GM18517 (cell line): ENCODE results near the gene SLC25A39.
A peak's percentile ranks its signal among the peaks of the same experiment; 100 is the strongest.

Source experiments
- ATAC-seq: cut with Tn5 transposase; IDR thresholded peaks from one replicate; pipeline ENCODE4 v1.9.1; 2021; ENCODE audit warnings: mild to moderate bottlenecking, moderate library complexity; ENCODE audit not compliant: unreplicated experiment

The SLC25A39 gene

DNA sequence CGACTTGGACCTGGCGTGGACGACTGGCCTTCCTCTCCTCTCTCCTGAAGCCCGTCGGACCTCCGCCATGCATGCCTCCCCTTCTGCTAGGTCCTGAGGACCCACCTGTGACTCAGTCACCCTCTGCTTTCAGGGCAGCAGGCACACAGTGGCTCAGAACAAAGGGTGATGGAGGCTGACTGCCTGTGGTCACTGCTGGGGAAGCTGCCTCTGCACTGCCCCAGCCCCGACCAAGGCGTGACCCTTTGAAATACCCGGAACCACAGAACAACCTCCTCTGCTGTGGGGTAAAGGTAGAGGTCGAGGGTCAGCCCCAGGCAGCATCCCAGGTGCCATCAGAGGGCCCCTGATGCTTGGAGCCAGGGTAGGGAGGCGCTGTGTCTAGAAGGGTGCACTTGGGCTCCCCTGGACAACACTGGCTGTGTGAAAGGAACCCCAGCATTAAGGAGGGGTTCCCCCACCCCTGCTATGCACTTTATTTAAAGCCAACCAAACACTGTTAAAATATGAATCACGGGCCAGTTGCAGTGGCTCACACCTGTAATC is 44.2 kb downstream of the SLC25A39 start:
- ATAC-seq = no peak

DNA sequence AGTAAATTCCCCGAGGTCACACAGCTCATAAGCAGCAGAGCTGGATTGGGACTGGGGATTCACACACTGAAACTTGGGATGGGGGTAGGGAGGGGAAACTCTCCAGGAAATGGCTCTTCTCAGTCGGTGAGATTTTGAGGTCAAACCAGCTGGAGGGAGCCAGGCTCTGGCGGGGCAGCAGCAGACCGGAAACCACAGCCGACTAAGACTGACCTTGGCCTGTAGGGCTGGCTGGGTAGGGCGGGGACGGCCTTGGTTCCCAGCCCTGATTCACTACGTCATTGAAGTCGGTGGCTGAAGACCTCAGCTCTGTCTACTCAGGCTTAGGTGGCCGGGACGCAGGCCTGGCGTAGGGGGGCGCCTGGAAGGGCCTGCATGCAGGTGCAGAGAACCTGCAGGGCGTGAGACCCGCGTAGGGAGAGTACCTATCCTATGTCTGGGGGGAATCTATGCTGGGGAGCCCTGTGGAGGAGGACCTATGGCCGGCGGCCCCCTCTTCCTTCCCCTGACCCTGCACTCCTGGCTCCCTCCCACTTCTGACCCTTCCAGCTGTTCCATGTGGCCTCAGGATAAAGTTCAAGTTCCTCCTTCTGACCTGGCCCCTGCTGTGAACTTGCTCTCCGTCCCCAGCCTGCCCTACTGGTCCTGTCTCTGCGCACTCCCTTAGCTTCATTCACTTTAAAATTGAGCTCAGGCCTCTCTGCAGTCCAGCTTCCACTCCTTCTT is 44.8 kb downstream of the SLC25A39 start:
- ATAC-seq = peak; percentile 61

DNA sequence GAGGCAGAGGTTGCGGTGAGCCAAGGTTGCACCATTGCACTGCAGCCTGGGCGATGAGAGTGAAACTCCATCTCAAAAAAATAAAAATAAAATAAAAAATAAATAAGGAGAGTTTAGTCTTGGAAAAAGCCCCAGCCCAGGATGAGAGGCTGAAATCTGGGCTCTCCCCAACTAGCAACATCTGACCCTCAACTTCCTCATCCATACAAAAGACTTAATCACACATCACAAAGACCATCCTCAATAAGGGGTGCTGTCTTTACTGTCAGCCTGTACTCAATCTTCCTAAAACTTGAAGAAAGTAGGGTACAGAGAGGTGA is 45.3 kb downstream of the SLC25A39 start:
- ATAC-seq = no peak

DNA sequence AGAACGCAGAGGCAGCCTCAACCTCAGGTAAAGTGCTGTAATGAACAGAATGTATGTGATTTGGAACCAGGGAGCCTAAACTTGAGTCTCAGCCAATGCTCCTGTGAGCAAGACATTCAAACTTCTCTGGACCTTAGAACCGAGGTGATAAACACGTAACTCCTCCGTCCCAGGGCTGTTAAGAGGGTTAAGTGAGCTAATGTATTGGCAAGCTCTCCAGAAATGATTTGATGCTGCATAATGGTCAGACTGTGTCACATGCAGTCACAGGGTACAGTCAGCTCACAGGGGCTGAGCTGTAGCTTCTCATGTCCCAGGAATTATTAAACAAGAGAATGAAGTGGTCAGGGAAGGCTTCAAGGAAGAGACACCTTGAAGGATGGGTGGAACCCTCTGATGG is 46.6 kb downstream of the SLC25A39 start:
- ATAC-seq = no peak

DNA sequence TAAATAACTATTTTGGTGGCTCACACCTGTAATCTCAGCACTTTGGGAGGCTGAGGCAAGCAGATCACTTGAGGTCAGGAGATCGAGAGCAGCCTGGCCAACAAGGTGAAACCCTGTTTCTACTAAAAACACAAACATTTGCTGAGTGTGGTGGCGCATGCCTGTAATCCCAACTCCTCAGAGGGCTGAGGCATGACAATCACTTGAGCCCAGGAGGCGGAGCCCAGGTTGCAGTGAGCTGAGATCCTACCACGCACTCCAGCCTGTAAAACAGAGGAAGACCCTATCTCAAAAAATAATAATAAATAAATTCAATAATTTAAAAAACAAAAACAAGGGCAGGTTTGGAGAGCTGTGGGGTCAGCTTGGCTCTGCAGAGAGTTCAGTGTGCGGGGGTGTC is 51.0 kb downstream of the SLC25A39 start:
- no peak for ATAC-seq

DNA sequence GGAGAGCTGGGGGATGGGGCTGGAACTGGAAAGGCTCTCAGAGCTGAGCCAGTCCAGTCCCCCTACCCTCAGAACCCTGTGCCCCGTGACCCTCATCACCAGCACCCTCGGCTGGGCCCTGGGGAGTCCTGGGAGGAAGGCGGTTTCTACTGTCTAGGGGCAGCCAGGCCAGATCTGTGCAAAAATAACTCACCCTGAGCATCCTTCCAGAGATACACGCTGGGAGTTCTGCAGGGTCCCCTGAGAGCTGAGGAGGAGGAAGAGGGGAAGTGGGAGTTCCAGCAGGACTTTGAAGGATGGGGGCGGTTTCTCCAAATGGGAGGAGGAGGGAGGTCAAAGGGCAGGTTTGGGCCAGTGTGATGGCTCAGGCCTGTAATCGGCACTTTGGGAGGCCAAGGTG is 51.7 kb downstream of the SLC25A39 start:
- ATAC-seq = no peak

DNA sequence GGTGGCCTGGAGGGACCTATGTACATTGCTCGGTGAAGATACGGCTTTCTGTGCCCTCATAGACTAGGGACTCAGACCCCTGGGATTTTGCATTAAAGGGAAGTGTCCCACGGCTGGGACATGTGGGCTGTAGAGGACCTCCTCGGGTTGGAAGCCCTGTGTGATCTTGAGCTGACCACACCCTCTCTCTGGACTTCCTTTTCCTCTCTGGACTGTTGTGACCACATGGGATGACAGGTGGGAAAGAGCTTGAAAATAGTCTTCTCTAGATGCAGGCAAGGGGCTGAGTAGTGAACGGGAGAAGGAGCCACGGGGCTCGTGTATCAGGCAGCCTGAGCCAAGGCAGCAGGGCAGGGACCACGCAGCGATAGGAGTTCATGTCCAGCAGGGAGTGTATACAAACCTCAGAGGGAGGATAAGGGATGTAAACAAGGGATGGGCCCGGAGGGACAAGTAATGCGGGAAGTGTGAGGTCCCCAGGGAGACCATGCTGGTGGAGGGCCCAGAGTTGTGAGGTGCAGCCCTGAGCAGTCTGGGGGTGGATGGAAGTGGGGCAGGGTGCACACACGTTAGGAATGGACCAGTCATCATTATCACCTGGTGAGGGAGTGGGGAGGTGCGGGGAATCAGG is 52.2 kb downstream of the SLC25A39 start:
- no peak for ATAC-seq
